ENCODE results near the gene HHIPL1. TPM values are rescaled to one million over a fixed set of nuclear protein-coding genes. Genes with fewer than 3 reads are reported as not detected.

HHIPL1 gene
- total RNA-seq, 2 donors from 2014 or later, result 3.0 to 3.4 TPM

DNA sequence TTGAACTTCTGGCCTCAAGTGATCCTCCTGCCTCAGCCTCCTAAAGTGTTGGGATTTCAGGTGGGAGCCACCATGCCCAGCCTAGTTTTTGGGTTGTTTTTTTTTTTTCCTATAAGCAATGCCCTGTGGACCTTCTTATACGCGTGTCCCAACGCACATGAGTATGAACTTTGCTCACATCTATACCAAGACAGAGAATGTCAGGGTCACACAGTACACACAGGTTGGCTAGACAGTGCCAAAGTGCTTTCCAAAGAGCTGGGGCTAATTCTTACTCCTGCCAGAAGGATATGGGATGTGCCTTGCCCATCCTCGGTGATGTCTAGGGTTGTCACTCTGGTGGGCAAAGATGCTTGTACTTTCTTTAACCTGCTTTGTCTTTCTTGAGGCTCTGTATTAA lies 33.3 kb upstream of the HHIPL1 start:
- no peak overlapping the region for H3K9ac ChIP-seq (ENCODE audit: extremely low read depth, low read length, poor library complexity, severe bottlenecking)
- TF ChIP-seq, protein P1, sequence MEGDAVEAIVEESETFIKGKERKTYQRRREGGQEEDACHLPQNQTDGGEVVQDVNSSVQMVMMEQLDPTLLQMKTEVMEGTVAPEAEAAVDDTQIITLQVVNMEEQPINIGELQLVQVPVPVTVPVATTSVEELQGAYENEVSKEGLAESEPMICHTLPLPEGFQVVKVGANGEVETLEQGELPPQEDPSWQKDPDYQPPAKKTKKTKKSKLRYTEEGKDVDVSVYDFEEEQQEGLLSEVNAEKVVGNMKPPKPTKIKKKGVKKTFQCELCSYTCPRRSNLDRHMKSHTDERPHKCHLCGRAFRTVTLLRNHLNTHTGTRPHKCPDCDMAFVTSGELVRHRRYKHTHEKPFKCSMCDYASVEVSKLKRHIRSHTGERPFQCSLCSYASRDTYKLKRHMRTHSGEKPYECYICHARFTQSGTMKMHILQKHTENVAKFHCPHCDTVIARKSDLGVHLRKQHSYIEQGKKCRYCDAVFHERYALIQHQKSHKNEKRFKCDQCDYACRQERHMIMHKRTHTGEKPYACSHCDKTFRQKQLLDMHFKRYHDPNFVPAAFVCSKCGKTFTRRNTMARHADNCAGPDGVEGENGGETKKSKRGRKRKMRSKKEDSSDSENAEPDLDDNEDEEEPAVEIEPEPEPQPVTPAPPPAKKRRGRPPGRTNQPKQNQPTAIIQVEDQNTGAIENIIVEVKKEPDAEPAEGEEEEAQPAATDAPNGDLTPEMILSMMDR (conservative IDR thresholded peaks at IDR 0.05), result no peak
- peaks cover 25% of the 10 kb centered on the region for H3K27me3 Mint-ChIP-seq (ENCODE audit: insufficient read depth)
- H3K36me3 ChIP-seq (ENCODE audit: control insufficient read depth, insufficient read depth, low read length), result no peaks in the 10 kb centered on the region
- H3K4me1 Mint-ChIP-seq, result peaks cover 9% of the 10 kb centered on the region
- H3K4me3 Mint-ChIP-seq, result no peak overlapping the region
- H3K27me3 ChIP-seq (ENCODE audit: control insufficient read depth, insufficient read depth, low read length, poor library complexity, severe bottlenecking), result no peaks in the 10 kb centered on the region
- H3K27ac ChIP-seq (ENCODE audit: low read depth, low read length), result no peak overlapping the region
- H3K9me3 ChIP-seq (ENCODE audit: control insufficient read depth, low read length), result no peaks in the 10 kb centered on the region
- no peak overlapping the region for H3K4me3 ChIP-seq (ENCODE audit: low read length)
- WGBS, 2 experiments (ENCODE audit: insufficient coverage in 1 of 2, insufficient read length in 1 of 2), result 97 to 100% methylated on average over 3 to 4 of the region's 4 CpGs
- DNase-seq, result no peak
- H3K4me1 ChIP-seq (ENCODE audit: control insufficient read depth, insufficient read depth, low read length), result peaks cover 5% of the 10 kb centered on the region
- H3K27ac Mint-ChIP-seq, result no peak overlapping the region
- no peaks in the 10 kb centered on the region for H3K36me3 Mint-ChIP-seq (ENCODE audit: low read depth)
- H3K9me3 Mint-ChIP-seq, result no peaks in the 10 kb centered on the region

DNA sequence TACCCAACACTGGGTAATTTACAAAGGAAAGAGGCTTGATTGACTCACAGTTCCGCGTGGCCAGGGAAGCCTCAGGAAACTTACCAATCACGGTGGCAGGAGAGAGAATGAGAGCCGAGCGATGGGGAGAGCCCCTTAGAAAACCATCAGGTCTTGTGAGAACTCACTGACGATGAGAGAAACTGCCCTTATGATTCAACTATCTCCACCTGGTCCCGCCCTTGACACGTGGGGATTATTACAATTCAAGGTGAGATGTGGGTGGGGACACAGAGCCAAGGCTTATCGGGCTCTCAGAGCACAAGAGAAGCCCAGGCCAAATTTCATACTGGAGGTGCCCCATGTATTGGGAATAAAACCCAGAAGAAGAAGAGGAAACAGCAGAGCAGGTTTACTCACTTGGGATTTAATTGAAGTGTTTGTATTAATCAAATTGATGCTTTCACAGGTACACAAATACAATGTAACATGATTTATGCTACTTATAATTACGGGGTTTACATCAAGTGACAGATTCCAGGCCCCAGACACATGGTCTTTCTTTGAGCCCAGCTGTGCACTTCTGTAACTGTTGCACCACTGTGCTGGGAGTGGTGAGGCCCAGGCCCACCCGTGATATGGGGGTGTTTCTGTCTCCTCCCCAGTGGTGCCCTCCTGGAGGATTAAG lies 32.7 kb upstream of the HHIPL1 start:
- Histone ChIP-seq H3K9me3 (ENCODE audit: control insufficient read depth, low read length) (no peaks in the 10 kb centered on the region), H3K4me1 (ENCODE audit: control insufficient read depth, insufficient read depth, low read length) (peaks cover 5% of the 10 kb centered on the region), H3K27me3 (ENCODE audit: control insufficient read depth, insufficient read depth, low read length, poor library complexity, severe bottlenecking) (no peaks in the 10 kb centered on the region), H3K9ac (ENCODE audit: extremely low read depth, low read length, poor library complexity, severe bottlenecking) (no peak overlapping the region), H3K27ac (ENCODE audit: low read depth, low read length) (no peak overlapping the region), H3K36me3 (ENCODE audit: control insufficient read depth, insufficient read depth, low read length) (no peaks in the 10 kb centered on the region), H3K4me3 (ENCODE audit: low read length) (no peak overlapping the region)
- no peak for DNase-seq
- Mint-ChIP-seq H3K9me3 (no peaks in the 10 kb centered on the region), H3K27ac (no peak overlapping the region), H3K4me3 (no peak overlapping the region), H3K27me3 (ENCODE audit: insufficient read depth) (peaks cover 24% of the 10 kb centered on the region), H3K4me1 (peaks cover 9% of the 10 kb centered on the region), H3K36me3 (ENCODE audit: low read depth) (no peaks in the 10 kb centered on the region)
- TF ChIP-seq, protein P1 (conservative IDR thresholded peaks at IDR 0.05), result no peak
- 83 to 85% methylated on average over 9 to 11 of the region's 11 CpGs for WGBS, 2 experiments (ENCODE audit: insufficient coverage in 1 of 2, insufficient read length in 1 of 2)

DNA sequence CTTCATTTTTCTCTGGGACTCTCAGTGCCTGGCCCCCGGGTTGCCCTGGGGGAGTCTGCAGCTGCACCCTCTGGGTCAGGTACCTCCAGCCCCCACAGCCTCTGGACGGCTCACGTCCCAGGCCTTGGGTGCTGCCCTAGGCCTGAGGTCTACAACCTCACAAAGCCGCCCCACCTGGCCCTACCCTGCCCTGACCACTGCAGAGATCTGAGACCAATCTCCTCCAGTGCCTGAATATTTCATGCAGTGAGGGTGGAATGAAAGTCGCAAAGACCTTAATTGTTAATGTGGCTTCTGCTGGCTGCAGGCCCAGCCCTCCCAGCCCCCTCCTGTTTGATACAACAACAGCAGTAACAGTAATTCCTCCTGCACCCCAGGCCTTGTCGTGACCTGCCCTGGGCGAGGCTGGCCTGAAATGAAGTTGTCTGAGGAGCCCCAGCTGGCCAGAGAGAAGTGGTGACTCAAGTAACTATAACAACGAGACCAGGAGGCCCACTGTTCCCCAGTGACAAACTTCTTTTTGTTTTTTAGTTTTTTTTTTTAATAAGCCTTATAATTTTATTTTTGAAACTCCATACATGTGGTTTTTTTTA lies 32.1 kb upstream of the HHIPL1 start:
- Mint-ChIP-seq H3K27ac (no peak overlapping the region), H3K4me3 (no peak overlapping the region)

More for the DNA sequence above, 32.1 kb upstream of the HHIPL1 start:
- no peak for DNase-seq
- Histone ChIP-seq H3K4me3 (ENCODE audit: low read length) (no peak overlapping the region), H3K27ac (ENCODE audit: low read depth, low read length) (no peak overlapping the region), H3K4me1 (ENCODE audit: control insufficient read depth, insufficient read depth, low read length) (peaks cover 5% of the 10 kb centered on the region), H3K36me3 (ENCODE audit: control insufficient read depth, insufficient read depth, low read length) (no peaks in the 10 kb centered on the region), H3K9ac (ENCODE audit: extremely low read depth, low read length, poor library complexity, severe bottlenecking) (no peak overlapping the region), H3K27me3 (ENCODE audit: control insufficient read depth, insufficient read depth, low read length, poor library complexity, severe bottlenecking) (no peaks in the 10 kb centered on the region), H3K9me3 (ENCODE audit: control insufficient read depth, low read length) (no peaks in the 10 kb centered on the region)
- Mint-ChIP-seq H3K27me3 (ENCODE audit: insufficient read depth) (peaks cover 19% of the 10 kb centered on the region), H3K4me1 (peaks cover 9% of the 10 kb centered on the region), H3K36me3 (ENCODE audit: low read depth) (no peaks in the 10 kb centered on the region), H3K9me3 (no peaks in the 10 kb centered on the region)
- TF ChIP-seq, protein P1 (conservative IDR thresholded peaks at IDR 0.05), result no peak
- 86 to 92% methylated on average over 7 of the region's 8 CpGs for WGBS, 2 experiments (ENCODE audit: insufficient coverage in 1 of 2, insufficient read length in 1 of 2)
